Spleen (tissue), 7 donors: ENCODE results near the gene ETV6.

ENCODE experiments used
- POLR2A ChIP-seq, 3 donors: fragments of 450-650 bp; IDR thresholded peaks; one replicate each; pipeline ENCODE4 v1.5.1; 2017; ENCODE audit warnings: antibody characterized with exemption in 3 of 3, mild to moderate bottlenecking in 1 of 3
- TF ChIP-seq, protein P1 (sequence below), 11 experiments: fragments of 200-600 bp in 7 of 11; fragments of 450-650 bp in 4 of 11; sonication (generic) in 4 of 11; IDR thresholded peaks in 8 of 11; conservative IDR thresholded peaks in 3 of 11; 1 replicate in 7 of 11; 2 replicates in 4 of 11; pipeline versions ENCODE4 v1.4.0 to v1.8.0; 2016 to 2021; ENCODE audit warnings: antibody characterized with exemption in 11 of 11, inconsistent platforms in 4 of 11, mild to moderate bottlenecking in 1 of 11
- donor health status: DM: no; HTN: no; CAD: no; lungs with moderate emphysema.
- donor health status: DM: no; HTN: no; CAD: no.
- donor health status: DM: no; HTN: no; CAD: no.

DNA sequence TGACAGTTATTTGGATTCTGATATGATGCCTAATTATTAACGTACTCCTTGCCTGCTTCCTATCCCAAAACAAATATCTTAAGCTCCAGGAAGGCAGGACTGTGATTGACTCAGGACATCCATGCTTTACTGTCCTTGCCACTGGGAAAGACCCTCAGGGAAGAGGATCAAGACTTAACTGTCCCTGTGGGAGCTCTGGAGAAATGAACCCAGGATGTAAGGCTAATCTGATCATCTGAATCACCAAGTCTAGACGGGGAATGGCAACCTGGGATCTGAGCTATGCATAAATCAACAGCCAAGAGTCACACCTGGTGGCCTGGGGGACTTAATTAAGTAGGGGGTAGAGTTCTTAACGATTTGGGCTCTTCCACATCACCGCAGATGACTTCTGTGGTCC lies 268.0 kb downstream of the ETV6 start:
- TF ChIP-seq, protein P1, sequence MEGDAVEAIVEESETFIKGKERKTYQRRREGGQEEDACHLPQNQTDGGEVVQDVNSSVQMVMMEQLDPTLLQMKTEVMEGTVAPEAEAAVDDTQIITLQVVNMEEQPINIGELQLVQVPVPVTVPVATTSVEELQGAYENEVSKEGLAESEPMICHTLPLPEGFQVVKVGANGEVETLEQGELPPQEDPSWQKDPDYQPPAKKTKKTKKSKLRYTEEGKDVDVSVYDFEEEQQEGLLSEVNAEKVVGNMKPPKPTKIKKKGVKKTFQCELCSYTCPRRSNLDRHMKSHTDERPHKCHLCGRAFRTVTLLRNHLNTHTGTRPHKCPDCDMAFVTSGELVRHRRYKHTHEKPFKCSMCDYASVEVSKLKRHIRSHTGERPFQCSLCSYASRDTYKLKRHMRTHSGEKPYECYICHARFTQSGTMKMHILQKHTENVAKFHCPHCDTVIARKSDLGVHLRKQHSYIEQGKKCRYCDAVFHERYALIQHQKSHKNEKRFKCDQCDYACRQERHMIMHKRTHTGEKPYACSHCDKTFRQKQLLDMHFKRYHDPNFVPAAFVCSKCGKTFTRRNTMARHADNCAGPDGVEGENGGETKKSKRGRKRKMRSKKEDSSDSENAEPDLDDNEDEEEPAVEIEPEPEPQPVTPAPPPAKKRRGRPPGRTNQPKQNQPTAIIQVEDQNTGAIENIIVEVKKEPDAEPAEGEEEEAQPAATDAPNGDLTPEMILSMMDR (IDR thresholded peaks at IDR 0.05 in 8 of 11, conservative IDR thresholded peaks at IDR 0.05 in 3 of 11): no peak
- TF ChIP-seq POLR2A (IDR thresholded peaks at IDR 0.05): no peak
